Vagina (tissue), 2 donors: ENCODE data around the gene TSPAN12.

Source experiments
- POLR2A ChIP-seq, 2 donors: fragments of 450-650 bp; IDR thresholded peaks; one replicate each; pipeline ENCODE4 v1.6.1; 2017; ENCODE audit warnings: antibody characterized with exemption in 2 of 2, mild to moderate bottlenecking in 2 of 2, moderate library complexity in 2 of 2
- TF ChIP-seq, protein P1 (sequence below), 3 experiments: fragments of 450-650 bp in 2 of 3; fragments of 200-600 bp in 1 of 3; sonication (generic) in 1 of 3; IDR thresholded peaks; one replicate each; pipeline ENCODE4 v1.5.1; 2017 to 2019; ENCODE audit warnings: antibody characterized with exemption in 3 of 3, mild to moderate bottlenecking in 2 of 3, moderate library complexity in 2 of 3

DNA sequence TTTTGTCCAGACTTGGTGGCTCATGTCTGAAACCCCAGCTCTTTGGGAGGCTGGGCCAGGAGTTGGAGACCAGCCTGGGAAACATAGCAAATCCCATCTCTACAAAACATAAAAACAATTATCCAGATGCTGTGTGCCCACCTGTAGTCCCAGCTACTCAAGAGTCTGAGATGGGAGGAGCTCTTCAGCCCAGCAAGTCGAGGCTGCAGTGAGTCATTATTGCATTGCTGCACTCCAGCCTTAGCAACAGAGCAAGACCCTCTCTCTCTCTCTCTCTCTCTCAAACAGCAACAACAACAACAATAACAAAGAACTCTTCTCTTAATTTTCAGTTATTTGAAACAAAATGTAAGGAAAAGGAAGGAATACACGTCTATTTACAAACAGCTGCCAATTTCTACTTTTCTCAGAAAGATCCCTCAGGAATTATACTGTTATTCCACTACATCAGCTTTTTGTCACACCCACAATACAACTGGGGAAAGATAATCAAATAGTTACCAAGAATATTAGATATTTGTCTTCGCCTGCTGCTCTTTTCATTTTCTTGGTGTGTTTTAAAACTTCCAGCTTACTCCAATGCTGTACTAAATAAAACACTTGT, 5.1 kb upstream of the TSPAN12 start:
- TF ChIP-seq, protein P1, sequence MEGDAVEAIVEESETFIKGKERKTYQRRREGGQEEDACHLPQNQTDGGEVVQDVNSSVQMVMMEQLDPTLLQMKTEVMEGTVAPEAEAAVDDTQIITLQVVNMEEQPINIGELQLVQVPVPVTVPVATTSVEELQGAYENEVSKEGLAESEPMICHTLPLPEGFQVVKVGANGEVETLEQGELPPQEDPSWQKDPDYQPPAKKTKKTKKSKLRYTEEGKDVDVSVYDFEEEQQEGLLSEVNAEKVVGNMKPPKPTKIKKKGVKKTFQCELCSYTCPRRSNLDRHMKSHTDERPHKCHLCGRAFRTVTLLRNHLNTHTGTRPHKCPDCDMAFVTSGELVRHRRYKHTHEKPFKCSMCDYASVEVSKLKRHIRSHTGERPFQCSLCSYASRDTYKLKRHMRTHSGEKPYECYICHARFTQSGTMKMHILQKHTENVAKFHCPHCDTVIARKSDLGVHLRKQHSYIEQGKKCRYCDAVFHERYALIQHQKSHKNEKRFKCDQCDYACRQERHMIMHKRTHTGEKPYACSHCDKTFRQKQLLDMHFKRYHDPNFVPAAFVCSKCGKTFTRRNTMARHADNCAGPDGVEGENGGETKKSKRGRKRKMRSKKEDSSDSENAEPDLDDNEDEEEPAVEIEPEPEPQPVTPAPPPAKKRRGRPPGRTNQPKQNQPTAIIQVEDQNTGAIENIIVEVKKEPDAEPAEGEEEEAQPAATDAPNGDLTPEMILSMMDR (IDR thresholded peaks at IDR 0.05): no peak
- TF ChIP-seq POLR2A (IDR thresholded peaks at IDR 0.05): no peak
